ENCODE data around the gene CBFA2T3.

DNA sequence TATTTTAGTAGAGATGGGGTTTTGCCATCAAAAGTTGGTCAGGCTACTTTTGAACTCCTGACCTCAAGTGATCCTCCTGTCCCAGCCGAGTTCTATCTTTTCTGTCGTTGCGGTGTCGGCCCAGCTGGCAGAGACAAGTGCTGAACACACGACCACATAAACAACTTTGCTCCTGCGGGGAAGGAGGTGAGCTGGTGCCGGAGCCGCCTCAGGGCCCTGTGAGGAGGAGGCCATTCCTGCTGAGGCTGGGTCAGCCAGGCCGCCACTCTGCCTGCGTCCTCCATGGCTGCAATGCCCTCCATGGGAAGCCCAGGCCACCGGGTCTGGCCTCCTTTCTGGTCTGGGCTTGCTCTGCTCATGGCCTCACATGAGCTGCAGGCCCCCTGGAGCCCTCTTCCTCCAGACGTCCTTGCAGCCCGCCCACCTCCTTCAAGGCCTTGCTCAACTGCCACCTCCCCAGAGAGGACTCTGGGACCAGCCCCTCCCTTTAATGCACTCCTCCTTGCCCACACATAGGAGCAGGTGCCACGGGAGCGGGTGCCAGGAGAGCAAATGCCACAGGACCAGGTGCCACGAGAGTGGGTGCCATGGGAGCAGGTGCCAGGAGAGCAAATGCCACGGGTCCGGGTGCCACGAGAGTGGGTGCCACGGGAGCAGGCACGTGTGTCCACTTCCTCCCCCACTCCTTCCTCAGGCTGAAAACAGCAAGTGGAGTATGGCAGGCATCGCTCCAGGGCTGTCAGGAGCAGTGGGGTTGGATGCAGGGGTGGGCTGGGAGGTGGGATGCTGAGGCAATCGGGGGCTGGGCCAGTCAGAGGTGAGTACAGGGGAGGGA lies 28.4 kb upstream of the CBFA2T3 start:
- TF ChIP-seq, protein P1, sequence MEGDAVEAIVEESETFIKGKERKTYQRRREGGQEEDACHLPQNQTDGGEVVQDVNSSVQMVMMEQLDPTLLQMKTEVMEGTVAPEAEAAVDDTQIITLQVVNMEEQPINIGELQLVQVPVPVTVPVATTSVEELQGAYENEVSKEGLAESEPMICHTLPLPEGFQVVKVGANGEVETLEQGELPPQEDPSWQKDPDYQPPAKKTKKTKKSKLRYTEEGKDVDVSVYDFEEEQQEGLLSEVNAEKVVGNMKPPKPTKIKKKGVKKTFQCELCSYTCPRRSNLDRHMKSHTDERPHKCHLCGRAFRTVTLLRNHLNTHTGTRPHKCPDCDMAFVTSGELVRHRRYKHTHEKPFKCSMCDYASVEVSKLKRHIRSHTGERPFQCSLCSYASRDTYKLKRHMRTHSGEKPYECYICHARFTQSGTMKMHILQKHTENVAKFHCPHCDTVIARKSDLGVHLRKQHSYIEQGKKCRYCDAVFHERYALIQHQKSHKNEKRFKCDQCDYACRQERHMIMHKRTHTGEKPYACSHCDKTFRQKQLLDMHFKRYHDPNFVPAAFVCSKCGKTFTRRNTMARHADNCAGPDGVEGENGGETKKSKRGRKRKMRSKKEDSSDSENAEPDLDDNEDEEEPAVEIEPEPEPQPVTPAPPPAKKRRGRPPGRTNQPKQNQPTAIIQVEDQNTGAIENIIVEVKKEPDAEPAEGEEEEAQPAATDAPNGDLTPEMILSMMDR (IDR thresholded peaks at IDR 0.05): no peak
- no peak for TF ChIP-seq POLR2A (IDR thresholded peaks at IDR 0.05)

All from tibial nerve (tissue), 3 donors.